CD4-positive, alpha-beta T cell treated with Interleukin-17A for 4 hours (primary cell): ENCODE measurements around the gene AP3S2.

Experiments used
- DNase-seq: peaks from one replicate; pipeline ENCODE4 v3.0.0-alpha.2; 2020; ENCODE audit warnings: mixed read lengths

AP3S2 gene

DNA sequence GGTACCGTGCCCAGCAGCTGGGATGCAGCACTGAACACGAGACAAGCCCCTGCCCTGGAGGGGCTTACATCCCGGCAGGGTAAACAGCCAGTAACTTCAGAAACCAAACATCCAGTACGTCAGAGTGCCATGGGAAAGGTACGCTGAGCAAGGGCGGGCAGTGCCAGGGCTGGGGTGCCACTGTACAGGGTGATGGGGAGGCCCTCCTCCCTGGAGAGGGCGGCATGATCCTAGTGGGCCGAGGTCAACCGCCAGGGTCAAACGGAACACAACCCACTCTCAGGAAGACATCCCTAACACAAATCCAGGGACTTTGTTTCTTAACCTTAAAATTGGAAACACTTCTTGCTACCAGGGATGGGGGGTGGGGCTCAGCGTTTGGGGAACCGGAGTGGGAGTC is 63.2 kb downstream of the AP3S2 start:
- no peak for DNase-seq

DNA sequence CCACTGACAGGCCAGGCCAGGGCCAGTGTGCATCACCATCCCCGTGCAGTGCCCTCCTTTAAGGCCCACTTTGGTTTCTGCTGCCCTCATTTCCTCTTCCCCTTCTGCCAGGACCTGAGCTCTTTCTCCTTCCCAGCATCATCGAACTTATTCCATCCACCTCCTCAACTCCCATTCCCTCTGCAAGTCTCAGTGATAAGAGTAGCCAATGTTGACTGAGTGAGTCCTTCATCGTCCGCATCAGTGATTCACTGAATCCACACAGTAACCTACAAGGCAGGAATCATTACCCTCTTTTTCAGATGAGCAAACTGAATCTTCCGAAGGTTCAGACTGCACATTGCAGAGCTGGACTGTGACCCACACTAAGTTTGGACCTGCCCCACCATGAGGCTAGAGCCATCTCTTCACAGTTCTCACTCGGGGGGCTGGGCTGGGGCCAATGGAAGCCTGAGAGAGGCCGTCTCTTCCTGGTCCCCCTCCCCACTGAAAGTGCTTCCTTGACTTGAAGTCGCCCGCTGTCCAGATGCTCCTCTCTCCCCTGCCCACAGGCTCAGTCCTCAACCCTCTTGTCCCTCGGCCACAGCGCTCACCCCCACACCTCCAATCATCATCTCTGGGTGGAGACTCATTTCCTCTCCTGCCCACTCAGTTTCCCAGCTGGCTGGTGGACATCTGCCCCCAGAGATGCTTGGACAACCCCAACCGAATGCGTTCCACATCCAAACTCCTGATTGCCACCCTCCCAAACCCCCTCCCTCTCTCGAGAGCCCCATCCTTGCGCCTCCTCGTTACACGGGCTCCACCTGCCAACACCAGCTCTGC is 64.0 kb downstream of the AP3S2 start:
- no peak for DNase-seq

DNA sequence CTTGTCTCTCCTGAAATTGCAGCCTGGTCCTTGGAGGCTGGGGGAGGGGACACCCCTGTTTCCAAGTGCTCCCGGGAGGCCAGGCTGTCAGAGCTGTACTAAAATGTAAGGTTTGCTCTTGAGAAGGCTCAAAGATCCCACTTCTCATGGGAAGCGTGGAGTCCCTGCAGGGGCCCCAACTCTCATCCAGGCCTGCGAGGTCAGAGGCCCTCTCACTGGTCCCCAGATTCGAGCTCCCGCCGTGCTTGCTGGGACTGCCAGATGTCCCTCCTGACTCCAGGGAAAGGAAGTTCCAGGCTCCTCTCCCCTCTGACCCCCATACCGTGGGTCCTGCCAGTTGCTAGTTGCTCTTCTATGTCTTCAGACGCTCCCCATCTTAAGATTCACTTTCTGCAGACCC is 64.6 kb downstream of the AP3S2 start:
- DNase-seq: no peak

DNA sequence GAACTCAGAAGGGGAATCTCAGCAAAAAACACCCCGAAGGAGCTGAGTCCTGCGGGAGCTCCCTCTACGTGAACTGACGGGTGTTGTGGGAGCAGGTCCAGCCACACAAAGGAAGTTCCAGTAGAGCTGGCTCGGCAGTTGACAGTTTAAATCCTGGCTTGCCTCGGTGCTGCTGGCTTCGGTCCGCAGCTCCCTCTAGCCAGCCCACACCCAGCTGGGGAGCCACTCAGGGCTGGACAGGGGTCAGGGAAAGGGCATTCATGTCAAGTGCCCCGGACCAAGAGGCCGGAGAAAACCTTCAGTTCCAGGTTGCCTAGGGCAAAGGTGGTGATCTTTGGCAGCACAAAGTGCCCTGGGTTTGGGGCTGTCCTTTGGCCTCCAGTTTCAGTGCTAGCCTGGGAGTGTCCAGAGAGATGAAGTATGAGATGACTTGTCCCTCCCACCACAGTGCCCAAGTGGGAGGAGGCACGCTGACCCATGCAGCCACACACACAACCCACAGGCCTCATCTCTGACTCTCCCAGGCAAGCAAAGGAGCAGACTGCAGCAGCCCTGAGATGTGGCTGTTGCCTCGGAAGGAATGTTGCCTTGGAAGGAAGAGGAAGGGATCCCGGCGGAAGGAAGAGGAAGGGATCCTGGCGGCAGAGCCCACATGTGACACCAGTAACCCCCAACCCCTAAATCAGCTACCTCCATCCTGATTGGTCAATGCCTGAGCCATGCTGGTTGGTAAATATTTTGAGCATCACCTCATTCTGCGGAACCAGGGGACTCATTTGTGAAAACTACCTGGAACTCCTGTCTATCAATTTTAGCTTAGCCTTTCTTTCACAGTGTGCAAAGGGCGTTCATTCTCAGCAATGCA is 65.3 kb downstream of the AP3S2 start:
- DNase-seq: no peak

DNA sequence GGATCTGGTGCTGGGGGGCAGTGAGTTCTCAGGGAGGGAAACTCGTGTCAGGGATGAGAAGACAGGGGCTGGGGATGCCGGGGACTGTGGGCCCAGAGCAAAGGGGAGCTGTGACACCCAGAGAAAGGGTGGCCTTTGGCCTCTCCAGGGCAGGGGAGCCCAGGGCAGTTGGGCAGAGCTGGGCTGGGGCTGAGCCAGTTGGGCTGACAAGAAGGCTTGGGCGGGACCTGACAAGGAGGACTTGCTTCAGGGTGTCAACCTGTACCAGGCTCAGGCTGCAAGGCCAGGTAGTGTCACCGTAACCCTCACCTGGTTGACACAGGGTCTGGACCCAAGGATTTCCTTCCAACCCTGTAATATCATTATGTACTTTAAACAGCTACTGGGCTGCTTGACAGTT is 66.0 kb downstream of the AP3S2 start:
- DNase-seq: no peak

DNA sequence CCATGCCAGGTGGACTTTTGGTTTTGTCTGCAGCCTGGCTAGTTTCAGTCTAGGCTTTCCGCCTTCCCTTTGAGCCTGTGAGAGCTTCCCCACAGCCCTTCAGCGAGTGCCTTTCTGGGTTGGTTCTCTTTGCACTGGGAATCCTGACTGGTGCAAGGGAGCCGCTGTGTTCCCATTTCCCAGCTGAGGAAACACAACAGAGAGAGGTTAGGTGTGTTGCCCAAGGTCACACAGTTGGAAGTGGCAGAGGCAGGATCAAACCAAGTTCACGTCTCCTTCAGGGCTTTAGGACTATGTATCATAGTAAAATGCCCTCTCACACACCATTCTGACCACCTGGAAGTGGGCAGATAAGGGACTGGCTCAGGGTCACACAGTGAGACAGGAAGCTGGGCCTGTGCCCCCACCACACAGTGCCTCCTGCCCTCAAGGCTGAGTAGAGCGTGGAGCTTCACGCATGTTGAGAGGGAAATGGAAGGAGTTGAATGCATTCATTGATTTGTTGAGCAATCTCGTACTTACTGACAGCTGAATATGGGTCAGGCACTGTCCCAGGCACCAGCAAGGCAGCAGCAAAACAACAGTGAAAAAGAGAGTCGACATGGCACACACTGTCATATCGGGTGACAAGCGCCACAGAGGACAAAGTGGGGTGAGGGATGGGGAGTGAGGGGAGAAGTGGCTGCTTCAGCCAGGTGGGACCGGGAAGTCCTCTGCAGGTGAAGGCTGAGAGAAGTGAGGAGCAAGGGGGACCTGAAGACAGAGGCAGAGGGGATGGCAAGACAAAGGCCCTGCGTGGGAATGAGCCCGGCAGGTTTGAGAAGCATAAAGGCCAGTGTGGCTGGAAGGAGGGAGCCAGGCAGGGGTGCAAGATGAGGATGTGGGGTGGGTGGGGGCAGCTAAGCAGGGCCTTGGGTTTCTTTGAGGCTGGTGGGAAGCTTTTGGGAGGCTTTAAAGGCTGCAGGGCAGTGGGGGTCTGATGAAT is 66.8 kb downstream of the AP3S2 start:
- DNase-seq: no peak

DNA sequence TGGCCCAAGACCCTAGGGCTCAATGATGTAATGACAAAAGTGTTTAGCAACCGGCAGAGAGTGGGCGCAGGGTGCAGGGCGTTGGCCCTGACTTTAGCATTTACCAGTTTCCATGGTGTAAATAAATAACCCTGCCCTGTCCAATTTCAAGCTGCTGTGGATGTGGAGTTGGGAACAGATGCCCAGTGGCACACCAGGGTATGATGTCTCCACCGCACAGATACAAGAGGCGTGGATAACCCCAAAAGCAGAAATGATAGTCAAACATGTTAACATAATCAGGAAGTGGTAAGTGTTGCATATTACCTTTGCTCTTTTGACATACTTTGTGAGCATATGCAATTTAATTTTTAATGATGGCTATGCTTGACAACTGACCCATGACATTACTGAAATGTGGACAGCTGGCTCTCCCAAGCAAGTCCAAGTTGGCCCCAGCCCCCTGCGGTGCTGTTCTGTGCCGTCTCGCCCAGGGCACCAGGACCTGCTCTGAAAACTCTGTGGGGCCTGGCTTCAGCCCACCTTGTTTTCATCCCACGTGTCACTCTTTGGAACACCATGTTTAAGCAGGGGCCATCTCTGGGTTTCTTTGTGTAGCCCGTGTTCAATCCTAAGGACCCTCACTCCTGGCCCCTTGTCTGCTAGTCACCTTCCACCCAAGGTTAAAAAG is 68.4 kb downstream of the AP3S2 start:
- DNase-seq: no peak

DNA sequence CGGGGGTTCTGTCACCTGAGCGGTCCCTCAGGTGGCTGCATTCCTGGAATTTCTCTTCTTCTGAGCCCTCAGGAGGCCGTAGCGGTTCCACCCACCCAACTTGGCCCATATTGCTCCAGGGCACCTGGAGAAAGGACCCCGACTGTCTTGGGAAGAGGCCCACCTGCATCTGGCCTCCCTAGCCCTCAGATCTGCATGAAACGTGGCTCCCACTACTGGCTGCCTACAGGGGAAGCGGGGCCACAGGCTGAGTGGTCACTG is 69.3 kb downstream of the AP3S2 start:
- no peak for DNase-seq

DNA sequence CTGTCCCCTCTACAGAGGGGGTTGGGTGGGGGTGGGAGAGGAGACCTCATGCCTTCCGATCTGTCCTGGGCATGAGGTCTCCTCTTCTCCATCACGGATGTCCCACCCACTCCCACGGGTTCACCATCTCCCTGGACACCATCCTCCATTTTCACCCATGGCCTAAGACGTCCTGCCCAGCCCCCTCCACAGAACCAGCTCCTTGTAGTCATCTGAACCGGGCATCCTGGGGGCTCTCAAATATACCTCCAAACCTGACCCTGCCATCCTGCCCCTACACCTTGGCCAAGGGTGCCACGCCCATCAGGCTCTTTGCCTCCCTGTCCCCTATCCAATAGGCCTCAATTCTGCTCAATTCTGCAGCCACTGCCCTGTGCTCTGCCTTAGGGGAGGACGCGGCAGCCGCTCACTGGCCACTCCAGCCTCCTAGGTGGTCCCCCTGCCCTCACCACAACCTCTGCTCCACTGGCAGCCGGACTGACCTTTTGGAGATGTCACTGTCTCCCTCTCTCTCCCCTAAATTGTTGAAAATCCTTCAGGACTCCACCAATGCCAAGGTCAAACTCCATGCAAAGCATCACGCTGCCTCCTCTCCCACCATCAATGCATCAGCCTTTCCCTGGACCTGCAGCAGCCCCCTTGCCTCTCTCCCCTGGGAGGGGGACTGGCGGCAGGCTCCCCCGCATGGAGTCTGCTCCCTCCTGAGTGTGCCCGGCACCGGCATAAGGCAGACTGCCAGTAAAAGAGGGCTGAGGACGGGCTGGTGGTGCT is 69.8 kb downstream of the AP3S2 start:
- no peak for DNase-seq

DNA sequence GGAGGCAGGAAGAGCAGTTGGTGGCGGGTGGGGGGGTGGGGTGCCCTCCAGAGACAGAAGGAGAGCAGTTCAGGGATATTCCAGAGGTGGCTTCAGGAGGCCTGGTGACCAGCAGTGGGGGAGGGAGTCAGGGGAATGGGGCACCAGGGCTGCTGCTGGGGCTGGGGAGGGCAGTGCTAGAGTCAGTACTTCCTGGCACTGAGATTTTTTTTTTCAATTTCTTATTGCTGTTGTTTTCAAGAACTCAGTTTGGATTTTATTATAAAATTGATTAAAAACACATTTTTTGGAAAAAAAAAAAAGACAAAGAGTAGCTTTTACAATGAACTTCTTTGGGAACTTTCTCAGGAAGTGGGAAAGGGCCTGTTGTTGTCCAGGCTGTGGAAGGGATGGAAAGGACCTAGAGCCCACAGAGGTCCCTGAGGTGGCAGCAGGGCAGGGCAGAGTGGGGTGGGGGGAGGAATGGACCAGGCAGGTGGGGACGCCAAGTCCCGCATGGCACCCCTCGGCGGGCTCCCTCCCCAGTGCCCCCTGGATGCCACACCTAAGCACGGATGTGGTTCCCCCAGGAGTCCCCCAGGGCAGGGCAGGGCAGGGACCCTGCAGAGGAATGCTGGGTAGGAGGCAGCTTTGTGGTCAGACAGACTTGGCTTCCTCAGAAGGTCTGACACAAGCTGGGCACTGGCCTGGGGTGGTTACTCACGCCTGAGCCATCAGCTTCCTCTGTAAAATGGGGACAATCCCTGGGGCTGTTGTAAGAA is 70.7 kb downstream of the AP3S2 start:
- no peak for DNase-seq

DNA sequence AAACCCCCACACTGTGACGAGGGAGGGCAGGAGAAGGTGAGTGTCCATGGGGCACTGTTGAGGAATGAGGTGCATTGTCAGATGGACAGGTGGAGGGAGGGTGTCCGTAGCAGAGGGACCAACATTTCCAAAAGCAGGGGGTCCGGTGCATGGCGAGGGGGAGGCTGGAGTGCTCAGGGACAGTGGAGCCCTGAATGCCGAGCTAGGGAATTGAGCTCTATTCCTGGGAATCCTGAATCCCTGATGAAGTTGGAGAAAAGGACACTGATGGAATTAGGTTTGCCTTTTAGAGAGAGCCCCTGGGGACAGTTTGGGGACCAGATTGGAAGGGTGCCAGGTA is 71.2 kb downstream of the AP3S2 start:
- DNase-seq: no peak

DNA sequence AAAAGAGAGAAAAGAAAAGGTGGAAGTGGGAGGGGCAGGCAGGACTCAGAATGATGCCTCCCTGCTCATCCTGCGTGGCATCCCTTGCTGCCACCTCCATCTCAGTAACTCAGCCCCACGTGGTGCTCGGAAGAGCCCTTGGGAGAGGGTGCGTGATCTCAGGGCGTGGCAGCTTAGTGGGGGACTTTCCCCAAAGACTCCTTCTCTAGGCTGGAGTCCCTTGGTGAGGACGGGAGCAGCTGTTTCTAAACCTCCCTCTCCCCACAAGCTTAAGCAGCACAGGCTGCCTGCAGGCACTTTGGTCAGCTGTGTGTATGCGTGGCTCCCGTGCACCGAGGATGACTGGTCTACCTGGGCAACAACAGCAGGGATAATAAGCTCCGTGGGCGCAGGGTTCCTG is 71.8 kb downstream of the AP3S2 start:
- no peak for DNase-seq

DNA sequence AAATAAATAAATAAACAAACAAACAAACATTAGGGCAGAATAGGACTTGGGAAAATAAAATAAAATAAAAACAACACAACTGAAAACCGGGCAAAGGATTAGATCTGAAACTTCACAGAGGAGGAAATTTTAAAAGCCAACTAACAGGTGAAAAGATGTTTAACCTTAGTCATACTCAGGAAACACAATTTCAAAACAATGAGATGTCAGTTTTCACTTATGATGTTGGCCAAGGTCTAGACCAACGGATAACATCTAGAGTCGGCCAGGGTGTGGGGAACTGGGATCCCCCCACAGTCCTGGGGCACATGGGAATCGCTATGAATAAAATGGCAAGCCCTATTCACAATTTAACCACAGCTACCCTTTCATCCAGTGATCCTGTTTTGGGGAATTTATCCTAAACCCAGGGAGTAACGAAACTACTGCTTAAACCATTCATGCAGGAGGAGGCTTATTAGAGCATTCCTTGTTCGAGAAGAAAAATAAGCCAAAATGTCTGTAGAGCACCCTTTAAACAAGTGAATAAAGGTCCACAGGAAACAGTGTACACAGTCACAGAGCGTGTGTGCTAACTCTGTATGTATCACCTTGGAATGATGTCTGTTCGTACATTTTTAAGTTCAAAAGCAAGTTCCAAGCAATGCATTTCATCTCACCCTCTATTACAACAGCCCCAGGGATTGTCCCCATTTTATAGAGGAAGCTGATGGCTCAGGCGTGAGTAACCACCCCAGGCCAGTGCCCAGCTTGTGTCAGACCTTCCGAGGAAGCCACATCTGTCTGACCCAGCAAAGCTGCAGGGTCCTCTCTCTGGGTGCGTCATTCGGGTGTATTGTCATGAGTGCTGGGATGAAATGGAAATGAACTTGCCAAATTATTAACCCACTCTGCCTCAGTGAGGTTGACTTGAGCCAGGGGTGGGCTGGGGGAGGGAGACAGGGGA is 72.9 kb downstream of the AP3S2 start:
- no peak for DNase-seq

DNA sequence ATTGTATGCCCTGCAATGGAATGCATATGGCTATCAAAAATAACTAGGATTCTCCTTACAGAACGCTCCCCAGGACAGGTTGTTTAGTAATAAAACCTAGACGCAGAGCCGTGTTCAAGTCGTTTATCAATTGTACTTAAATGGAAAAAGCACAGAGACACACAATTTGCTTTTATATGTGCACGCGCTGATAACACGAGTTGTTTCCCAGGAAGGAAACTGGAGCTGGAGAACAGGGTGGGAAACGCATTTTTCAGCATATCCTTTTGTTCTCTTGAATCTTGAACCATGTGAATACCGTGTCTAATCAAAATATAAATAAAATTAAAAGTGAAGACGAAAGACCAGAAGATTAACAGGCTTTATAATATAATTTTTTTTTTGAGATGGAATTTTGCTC is 75.5 kb downstream of the AP3S2 start:
- DNase-seq: no peak

DNA sequence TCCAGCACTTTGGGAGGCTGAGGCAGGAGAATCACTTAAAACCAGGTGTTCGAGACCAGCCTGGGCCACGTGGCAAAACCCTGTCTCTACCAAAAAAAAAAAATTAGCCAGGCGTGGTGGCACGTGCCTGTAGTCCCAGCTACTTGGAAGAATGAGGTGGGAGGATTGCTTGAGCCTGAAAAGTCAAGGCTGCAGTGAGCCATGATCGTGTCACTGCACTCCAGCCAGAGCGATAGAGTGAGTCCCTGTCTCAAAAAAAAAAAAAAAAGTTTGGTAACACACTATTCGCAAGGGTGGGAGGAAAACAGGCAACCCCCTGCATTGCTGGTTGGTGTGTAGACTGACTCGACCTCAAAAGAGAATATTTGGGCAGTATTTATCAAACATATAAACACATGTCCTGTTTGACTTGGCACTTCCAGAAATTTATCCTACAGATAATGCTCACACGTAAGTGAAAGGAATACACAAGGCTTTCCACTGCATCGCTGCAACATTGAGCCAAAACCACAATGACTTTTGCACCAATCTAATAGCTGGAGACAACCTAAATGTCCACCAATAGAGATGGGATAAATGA is 76.0 kb downstream of the AP3S2 start:
- no peak for DNase-seq

DNA sequence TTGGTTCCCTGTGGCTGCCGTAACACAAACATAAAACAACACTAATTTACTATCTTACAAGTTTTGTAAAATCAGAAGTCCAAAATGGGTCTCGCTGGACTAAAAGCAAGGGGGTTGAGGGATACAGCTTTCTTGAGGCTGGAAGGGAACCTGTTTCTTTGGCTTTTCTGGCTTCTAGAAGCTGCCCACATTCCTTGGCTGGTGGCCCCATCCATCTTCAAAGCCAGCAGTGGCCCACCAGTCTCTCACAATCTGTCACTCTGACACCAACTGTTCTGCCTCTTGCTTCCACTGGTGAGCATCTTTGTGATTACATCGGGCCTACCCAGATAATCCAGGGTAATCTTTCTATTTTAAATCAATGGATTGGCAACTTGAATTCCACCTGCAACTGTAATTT is 78.0 kb downstream of the AP3S2 start:
- DNase-seq: no peak

DNA sequence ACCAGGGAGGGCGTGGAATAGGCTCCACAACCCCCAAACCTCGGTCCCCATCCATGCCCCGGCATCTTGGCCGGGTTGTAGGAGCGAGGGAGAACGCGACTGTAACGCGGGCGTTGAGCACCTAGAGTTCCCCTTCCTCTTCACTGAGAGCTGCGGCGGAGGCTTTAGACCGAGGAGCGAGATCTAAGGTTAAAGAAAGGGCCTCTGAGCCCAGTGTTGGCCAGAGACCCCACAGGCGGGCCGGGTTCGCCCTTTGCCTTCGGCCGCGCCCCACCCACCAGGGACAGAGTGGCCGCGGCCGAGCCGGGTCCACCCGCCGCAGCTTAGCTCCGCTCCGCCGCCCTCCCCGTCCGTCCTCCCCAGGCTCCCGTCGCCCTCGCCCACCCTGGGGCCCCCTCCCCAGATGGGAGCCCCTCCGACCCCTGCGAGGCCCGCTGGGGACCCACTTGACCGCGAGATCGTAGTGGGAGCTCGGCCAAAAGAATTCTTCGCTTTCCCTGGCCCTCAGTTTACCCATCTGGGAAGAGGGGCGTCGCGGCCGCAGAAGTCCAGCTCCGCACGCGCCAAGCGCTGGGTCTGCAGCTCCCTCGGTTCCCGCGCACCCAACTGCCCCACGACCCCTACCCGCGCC is 79.6 kb downstream of the AP3S2 start:
- DNase-seq: peak; percentile 11

DNA sequence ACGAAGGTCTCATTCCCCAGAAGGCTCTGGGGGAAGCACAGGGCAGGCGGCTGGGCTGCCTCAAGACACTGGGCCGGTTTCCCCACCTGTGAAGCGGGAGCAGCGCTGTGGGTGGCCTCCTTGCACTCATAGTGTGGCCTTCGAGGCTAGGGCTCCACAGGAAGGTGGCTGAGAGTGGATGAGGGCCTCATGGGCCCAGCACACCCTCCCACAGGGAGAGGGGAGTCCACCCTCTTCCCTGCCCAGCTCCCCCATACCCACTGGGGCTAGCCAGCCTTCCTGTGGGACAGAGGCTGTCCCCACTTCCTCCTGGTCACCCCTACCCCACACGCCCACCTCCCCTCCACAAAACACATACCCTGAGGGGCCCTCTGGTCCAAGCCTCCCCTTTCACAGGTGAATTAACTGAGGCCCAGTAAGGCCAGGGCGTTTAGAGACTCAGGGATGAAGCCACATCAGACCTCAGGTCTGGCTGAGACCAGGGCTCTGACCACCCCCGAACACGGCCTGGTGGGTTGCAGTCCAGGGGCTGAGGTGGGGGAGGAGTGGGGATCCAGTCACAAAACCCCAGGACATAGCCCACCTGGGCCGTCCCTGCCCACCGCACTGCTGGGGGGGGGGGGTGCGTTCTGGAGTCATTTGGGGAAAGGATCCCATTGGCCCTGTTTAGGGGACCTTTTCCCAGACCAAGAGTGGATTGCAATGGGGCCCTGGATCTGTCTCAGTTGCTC is 80.2 kb downstream of the AP3S2 start:
- DNase-seq: no peak
